Measurements from ENCODE around the gene KRTAP23-1.

Gene KRTAP23-1

DNA sequence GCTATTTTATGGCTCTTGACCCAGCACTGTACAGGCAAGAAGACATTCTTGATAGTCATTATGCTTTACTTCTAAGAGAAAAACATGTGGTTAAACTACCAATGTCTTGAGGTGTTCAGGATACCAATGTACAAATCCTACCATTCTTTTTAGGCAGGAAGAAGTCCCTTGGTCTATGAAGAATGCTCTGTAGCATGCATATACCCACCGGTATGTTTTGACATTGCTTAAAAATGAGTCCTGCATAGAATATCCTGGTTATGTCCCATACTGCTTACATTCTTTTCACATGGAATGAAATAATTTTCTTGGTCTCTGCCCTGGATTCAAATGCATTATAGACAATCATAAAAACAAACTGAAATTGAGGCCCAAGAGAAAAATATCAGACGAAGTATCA lies 15.7 kb downstream of the KRTAP23-1 start:
- no peak overlapping the region for H2BK5ac ChIP-seq (ENCODE audit: low read length)
- no peaks in the 10 kb centered on the region for H3K36me3 ChIP-seq (replicated peaks in 1 of 2; ENCODE audit: control insufficient read depth in 2 of 2, insufficient read depth in 2 of 2, low read length in 2 of 2)
- no peak overlapping the region for H3K18ac ChIP-seq (ENCODE audit: low read length)
- H4K91ac ChIP-seq (ENCODE audit: low read depth, low read length, poor library complexity) = no peak overlapping the region
- H4K8ac ChIP-seq (ENCODE audit: low read depth, low read length) = no peak overlapping the region
- H3K9me3 ChIP-seq (replicated peaks in 1 of 2; ENCODE audit: control insufficient read depth in 2 of 2, insufficient read depth in 1 of 2, low read depth in 1 of 2, low read length in 2 of 2) = no peaks in the 10 kb centered on the region
- H2AK5ac ChIP-seq (ENCODE audit: low read depth, low read length) = no peak overlapping the region
- H3K4me1 ChIP-seq (ENCODE audit: control insufficient read depth in 2 of 2, insufficient read depth in 1 of 2, low read depth in 1 of 2, low read length in 2 of 2) = no peaks in the 10 kb centered on the region
- H3K27ac ChIP-seq (replicated peaks; ENCODE audit: low read length) = no peak overlapping the region
- H3K27me3 ChIP-seq (ENCODE audit: control insufficient read depth in 3 of 3, insufficient read depth in 3 of 3, low read depth in 1 of 3, low read length in 3 of 3) = no peaks in the 10 kb centered on the region
- H2BK12ac ChIP-seq (ENCODE audit: low read length) = no peak overlapping the region
- WGBS, 2 donors (ENCODE audit: extremely low coverage in 2 of 2, insufficient read length in 2 of 2, insufficient replicate concordance in 1 of 2) = no CpG with 5 or more reads among the region's 2 CpGs
- H2AFZ ChIP-seq (ENCODE audit: low read length) = no peak overlapping the region
- no peak overlapping the region for H3K4ac ChIP-seq (ENCODE audit: low read length)
- no peak overlapping the region for H3K4me3 ChIP-seq (ENCODE audit: low read length in 2 of 2)
- no peak overlapping the region for H2BK120ac ChIP-seq (ENCODE audit: low read depth, low read length)
- no peak overlapping the region for H2BK15ac ChIP-seq (ENCODE audit: low read length)
- no peaks in the 10 kb centered on the region for H3K79me1 ChIP-seq (ENCODE audit: low read depth, low read length)
- H3K23ac ChIP-seq (ENCODE audit: low read depth, low read length, poor library complexity) = no peak overlapping the region
- H3K9ac ChIP-seq (ENCODE audit: low read depth, low read length, poor library complexity) = no peak overlapping the region
- no peak overlapping the region for H3K14ac ChIP-seq (ENCODE audit: low read length)
- DNase-seq (ENCODE audit: low spot score) = no peak
- no peak overlapping the region for H3K4me2 ChIP-seq (ENCODE audit: insufficient read depth, low read length, poor library complexity, severe bottlenecking)

DNA sequence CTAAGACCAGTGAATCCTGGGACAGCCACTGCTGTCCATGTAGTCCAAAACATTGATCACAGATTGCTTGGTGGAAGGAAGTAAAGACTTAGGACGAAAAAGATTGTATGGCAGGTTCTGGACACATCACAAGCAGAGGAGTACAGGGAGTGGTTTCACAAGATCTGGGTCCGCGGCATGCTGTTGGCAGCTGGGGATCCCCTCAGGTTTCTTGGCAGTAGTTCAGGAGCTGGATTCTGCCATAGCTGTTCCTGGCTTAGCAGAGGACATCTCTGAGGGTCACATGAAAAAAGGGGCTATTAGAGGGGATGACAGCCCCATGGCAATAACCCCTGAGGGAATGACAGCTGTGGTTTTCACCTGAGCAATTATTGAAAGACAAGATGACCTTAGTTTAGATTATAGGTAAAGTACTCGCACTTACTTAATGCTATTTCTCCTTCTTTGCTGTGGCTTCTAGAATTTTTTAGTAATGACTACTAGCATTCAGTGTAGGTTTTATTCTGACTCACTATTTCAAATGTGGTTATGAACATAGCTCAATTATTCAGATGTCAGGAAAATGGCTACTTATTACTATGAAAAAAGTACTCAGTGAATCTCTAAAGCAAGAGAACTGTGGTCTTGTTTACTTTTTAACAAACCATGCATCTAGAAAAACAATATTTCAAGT lies 19.1 kb downstream of the KRTAP23-1 start:
- H3K9ac ChIP-seq (ENCODE audit: low read depth, low read length, poor library complexity) = no peak overlapping the region
- H3K4me2 ChIP-seq (ENCODE audit: insufficient read depth, low read length, poor library complexity, severe bottlenecking) = no peak overlapping the region

DNA sequence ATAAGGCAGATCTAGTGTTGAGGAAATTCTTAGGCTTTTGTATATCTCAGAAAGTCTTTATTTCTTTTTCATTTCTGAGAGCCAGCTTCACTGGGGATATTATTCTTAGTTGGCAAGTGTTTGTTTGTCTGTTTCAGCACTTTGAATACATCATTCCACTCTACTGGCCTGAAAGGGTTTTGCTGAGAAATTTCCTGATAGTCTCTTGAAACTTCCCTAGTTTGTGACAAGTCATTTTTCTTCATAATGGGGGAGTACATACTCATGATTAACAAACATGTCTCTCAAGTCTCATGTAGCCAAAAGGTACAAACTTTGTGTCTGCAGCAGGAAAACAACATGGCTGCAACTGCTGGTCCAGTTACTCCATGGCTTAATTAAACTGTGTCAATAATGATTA lies 22.0 kb downstream of the KRTAP23-1 start:
- H2BK12ac ChIP-seq (ENCODE audit: low read length) = no peak overlapping the region
- no peak overlapping the region for H3K4ac ChIP-seq (ENCODE audit: low read length)
- H3K4me2 ChIP-seq (ENCODE audit: insufficient read depth, low read length, poor library complexity, severe bottlenecking) = no peak overlapping the region
- no peak overlapping the region for H3K18ac ChIP-seq (ENCODE audit: low read length)
- H2BK5ac ChIP-seq (ENCODE audit: low read length) = no peak overlapping the region
- no peaks in the 10 kb centered on the region for H3K4me1 ChIP-seq (ENCODE audit: control insufficient read depth in 2 of 2, insufficient read depth in 1 of 2, low read depth in 1 of 2, low read length in 2 of 2)
- H3K14ac ChIP-seq (ENCODE audit: low read length) = no peak overlapping the region
- no peak overlapping the region for H3K27ac ChIP-seq (replicated peaks; ENCODE audit: low read length)
- DNase-seq (ENCODE audit: low spot score) = no peak
- no peak overlapping the region for H4K8ac ChIP-seq (ENCODE audit: low read depth, low read length)
- H3K9me3 ChIP-seq (replicated peaks in 1 of 2; ENCODE audit: control insufficient read depth in 2 of 2, insufficient read depth in 1 of 2, low read depth in 1 of 2, low read length in 2 of 2) = peaks cover 0 to 2% of the 10 kb centered on the region in 2 donors
- H3K23ac ChIP-seq (ENCODE audit: low read depth, low read length, poor library complexity) = no peak overlapping the region
- no peak overlapping the region for H2AK5ac ChIP-seq (ENCODE audit: low read depth, low read length)
- no peaks in the 10 kb centered on the region for H3K27me3 ChIP-seq (ENCODE audit: control insufficient read depth in 3 of 3, insufficient read depth in 3 of 3, low read depth in 1 of 3, low read length in 3 of 3)
- H3K79me1 ChIP-seq (ENCODE audit: low read depth, low read length) = no peaks in the 10 kb centered on the region
- H2AFZ ChIP-seq (ENCODE audit: low read length) = no peak overlapping the region
- no peaks in the 10 kb centered on the region for H3K36me3 ChIP-seq (replicated peaks in 1 of 2; ENCODE audit: control insufficient read depth in 2 of 2, insufficient read depth in 2 of 2, low read length in 2 of 2)
- H2BK120ac ChIP-seq (ENCODE audit: low read depth, low read length) = no peak overlapping the region
- H3K9ac ChIP-seq (ENCODE audit: low read depth, low read length, poor library complexity) = no peak overlapping the region
- H3K4me3 ChIP-seq (ENCODE audit: low read length in 2 of 2) = no peak overlapping the region
- H4K91ac ChIP-seq (ENCODE audit: low read depth, low read length, poor library complexity) = no peak overlapping the region
- no peak overlapping the region for H2BK15ac ChIP-seq (ENCODE audit: low read length)

More for the DNA sequence above, 19.1 kb downstream of the KRTAP23-1 start:
- H3K18ac ChIP-seq (ENCODE audit: low read length) = no peak overlapping the region
- H4K91ac ChIP-seq (ENCODE audit: low read depth, low read length, poor library complexity) = no peak overlapping the region
- no peaks in the 10 kb centered on the region for H3K79me1 ChIP-seq (ENCODE audit: low read depth, low read length)
- no peaks in the 10 kb centered on the region for H3K36me3 ChIP-seq (replicated peaks in 1 of 2; ENCODE audit: control insufficient read depth in 2 of 2, insufficient read depth in 2 of 2, low read length in 2 of 2)
- no peak overlapping the region for H3K4me3 ChIP-seq (ENCODE audit: low read length in 2 of 2)
- H3K27ac ChIP-seq (replicated peaks; ENCODE audit: low read length) = no peak overlapping the region
- H3K23ac ChIP-seq (ENCODE audit: low read depth, low read length, poor library complexity) = no peak overlapping the region
- H2BK15ac ChIP-seq (ENCODE audit: low read length) = no peak overlapping the region
- no peak overlapping the region for H2BK120ac ChIP-seq (ENCODE audit: low read depth, low read length)
- no peak overlapping the region for H3K14ac ChIP-seq (ENCODE audit: low read length)
- no peak overlapping the region for H3K4ac ChIP-seq (ENCODE audit: low read length)
- no peak overlapping the region for H2BK5ac ChIP-seq (ENCODE audit: low read length)
- H3K9me3 ChIP-seq (replicated peaks in 1 of 2; ENCODE audit: control insufficient read depth in 2 of 2, insufficient read depth in 1 of 2, low read depth in 1 of 2, low read length in 2 of 2) = peaks cover 0 to 2% of the 10 kb centered on the region in 2 donors
- H2AK5ac ChIP-seq (ENCODE audit: low read depth, low read length) = no peak overlapping the region
- H3K27me3 ChIP-seq (ENCODE audit: control insufficient read depth in 3 of 3, insufficient read depth in 3 of 3, low read depth in 1 of 3, low read length in 3 of 3) = no peaks in the 10 kb centered on the region
- H2AFZ ChIP-seq (ENCODE audit: low read length) = no peak overlapping the region
- H4K8ac ChIP-seq (ENCODE audit: low read depth, low read length) = no peak overlapping the region
- WGBS, 2 donors (ENCODE audit: extremely low coverage in 2 of 2, insufficient read length in 2 of 2, insufficient replicate concordance in 1 of 2) = no CpG with 5 or more reads among the region's 4 CpGs
- no peak overlapping the region for H2BK12ac ChIP-seq (ENCODE audit: low read length)
- no peaks in the 10 kb centered on the region for H3K4me1 ChIP-seq (ENCODE audit: control insufficient read depth in 2 of 2, insufficient read depth in 1 of 2, low read depth in 1 of 2, low read length in 2 of 2)
- no peak for DNase-seq (ENCODE audit: low spot score)

DNA sequence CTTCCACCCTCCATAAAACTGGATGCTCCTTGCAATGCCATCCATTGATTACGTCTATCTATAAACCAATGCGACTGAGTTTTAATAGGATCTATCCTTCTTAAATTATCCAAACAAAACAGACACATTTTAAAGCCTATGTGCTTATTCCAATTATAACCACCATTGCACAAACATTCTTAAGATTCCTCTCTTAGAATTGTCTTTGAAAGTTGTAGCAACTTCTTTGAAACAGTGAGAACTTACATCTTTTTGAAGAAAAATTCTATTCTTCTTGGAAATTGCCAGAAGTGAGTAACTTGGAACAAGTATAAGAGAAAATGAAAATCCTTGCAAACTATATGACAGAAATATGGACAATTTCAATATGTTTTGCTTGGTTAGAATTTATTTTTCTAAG lies 28.2 kb downstream of the KRTAP23-1 start, which contains the start of gene KRTAP26-1:
Gene KRTAP26-1, minus strand, starts transcription at position 101 of the 400 bp plus-strand sequence. CDS start 280 bp downstream, outside the sequence.
- no peak within 1 kb of the TSS for H2BK12ac ChIP-seq (ENCODE audit: low read length)
- H3K4me2 ChIP-seq (ENCODE audit: insufficient read depth, low read length, poor library complexity, severe bottlenecking) = no peak within 1 kb of the TSS
- H3K27me3 ChIP-seq (ENCODE audit: control insufficient read depth in 3 of 3, insufficient read depth in 3 of 3, low read depth in 1 of 3, low read length in 3 of 3) = no peaks in the 10 kb centered on the region
- no peak within 1 kb of the TSS for H2BK5ac ChIP-seq (ENCODE audit: low read length)
- no peaks in the 10 kb centered on the region for H3K36me3 ChIP-seq (replicated peaks in 1 of 2; ENCODE audit: control insufficient read depth in 2 of 2, insufficient read depth in 2 of 2, low read length in 2 of 2)
- no CpG with 5 or more reads among the region's 2 CpGs for WGBS, 2 donors (ENCODE audit: extremely low coverage in 2 of 2, insufficient read length in 2 of 2, insufficient replicate concordance in 1 of 2)
- no peak within 1 kb of the TSS for H3K23ac ChIP-seq (ENCODE audit: low read depth, low read length, poor library complexity)
- no peak within 1 kb of the TSS for H2BK15ac ChIP-seq (ENCODE audit: low read length)
- no peak within 1 kb of the TSS for H2AK5ac ChIP-seq (ENCODE audit: low read depth, low read length)
- H4K8ac ChIP-seq (ENCODE audit: low read depth, low read length) = no peak within 1 kb of the TSS
- H3K18ac ChIP-seq (ENCODE audit: low read length) = peak within 1 kb of the TSS; percentile 15
- H3K14ac ChIP-seq (ENCODE audit: low read length) = no peak within 1 kb of the TSS
- no peak within 1 kb of the TSS for H3K4ac ChIP-seq (ENCODE audit: low read length)
- H3K9me3 ChIP-seq (replicated peaks in 1 of 2; ENCODE audit: control insufficient read depth in 2 of 2, insufficient read depth in 1 of 2, low read depth in 1 of 2, low read length in 2 of 2) = no peaks in the 10 kb centered on the region
- no peak for DNase-seq (ENCODE audit: low spot score)
- no peak within 1 kb of the TSS for H2AFZ ChIP-seq (ENCODE audit: low read length)
- H3K27ac ChIP-seq (replicated peaks; ENCODE audit: low read length) = no peak within 1 kb of the TSS
- H3K4me1 ChIP-seq (ENCODE audit: control insufficient read depth in 2 of 2, insufficient read depth in 1 of 2, low read depth in 1 of 2, low read length in 2 of 2) = no peaks in the 10 kb centered on the region
- H4K91ac ChIP-seq (ENCODE audit: low read depth, low read length, poor library complexity) = no peak within 1 kb of the TSS
- H3K79me1 ChIP-seq (ENCODE audit: low read depth, low read length) = no peaks in the 10 kb centered on the region
- no peak within 1 kb of the TSS for H3K9ac ChIP-seq (ENCODE audit: low read depth, low read length, poor library complexity)
- H2BK120ac ChIP-seq (ENCODE audit: low read depth, low read length) = no peak within 1 kb of the TSS
- H3K4me3 ChIP-seq (ENCODE audit: low read length in 2 of 2) = no peak within 1 kb of the TSS

Measured in neuronal stem cell (in vitro differentiated cells).